Activated CD4-positive, CD25-positive, alpha-beta regulatory T cell treated with anti-CD3 and anti-CD28 coated beads, Interleukin-2, amount 50 U/mL, for 16 hours (primary cell): ENCODE measurements around the gene CSTPP1.
"Not testable (repeated sequence)": the region's sequence is repeated elsewhere in the genome, so short reads cannot be mapped to it uniquely, and the experiment has no call there.

ENCODE experiments used
- DNase-seq: peaks from one replicate; pipeline ENCODE4 v3.0.0-alpha.2; 2020; ENCODE audit warnings: low read depth, low spot score

Gene CSTPP1

DNA sequence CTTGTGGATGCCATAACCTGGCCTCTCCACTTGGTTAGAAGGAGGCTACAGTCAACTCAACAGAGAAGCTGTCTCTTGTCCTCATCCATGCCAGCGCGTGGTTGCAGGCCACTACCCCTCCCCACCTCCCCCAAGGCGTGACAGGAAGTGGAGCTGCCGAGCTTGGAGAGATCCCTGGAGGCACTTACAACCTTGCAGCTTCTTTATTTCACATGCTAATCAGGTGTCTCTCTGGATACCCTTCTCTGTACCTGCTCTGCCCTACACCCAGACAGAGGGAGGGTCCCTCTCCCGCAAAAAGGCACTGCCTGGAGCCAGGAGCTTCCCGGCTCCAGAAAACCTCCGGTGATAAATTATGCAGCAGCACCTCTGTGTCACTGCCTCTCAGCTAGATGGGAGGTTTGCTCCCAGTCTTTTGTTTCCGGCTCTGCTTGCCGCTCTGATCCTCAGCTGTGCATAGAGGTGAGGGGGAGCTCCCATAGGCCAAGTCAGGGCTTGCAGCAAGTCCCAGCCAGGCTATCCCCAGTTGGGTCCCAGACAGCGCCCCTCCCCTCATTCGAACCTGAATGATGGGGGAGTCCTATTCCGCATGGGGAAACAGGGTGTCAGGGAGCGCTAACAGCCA, 23.9 kb upstream of the CSTPP1 start:
- no peak for DNase-seq

DNA sequence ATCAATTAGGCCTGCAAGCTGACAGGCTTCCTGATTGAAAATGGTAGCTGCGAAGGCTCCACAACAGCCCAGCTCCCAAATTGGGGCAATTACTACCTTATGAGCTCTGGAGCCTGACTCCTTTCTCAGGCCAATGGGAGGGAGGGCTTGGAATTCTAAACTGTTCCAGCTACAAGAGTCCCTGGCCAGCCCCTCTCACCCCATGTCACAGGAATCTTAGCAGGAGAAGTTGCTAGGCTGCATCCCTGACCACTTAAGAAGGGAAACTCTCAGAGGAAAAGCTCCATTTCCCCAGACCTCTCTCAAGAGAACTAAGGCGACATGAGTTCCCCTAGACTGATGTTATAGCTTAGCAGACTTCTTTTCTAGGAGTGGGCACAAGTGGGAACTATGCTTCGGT, 23.1 kb upstream of the CSTPP1 start:
- no peak for DNase-seq

GRCh38 chr11:46914363-46914762, 22.2 kb upstream of the CSTPP1 start:
- DNase-seq, result no peak

- no peak for DNase-seq
Observed at GRCh38 chr11:46914910-46915309, 21.7 kb upstream of the CSTPP1 start.

DNA sequence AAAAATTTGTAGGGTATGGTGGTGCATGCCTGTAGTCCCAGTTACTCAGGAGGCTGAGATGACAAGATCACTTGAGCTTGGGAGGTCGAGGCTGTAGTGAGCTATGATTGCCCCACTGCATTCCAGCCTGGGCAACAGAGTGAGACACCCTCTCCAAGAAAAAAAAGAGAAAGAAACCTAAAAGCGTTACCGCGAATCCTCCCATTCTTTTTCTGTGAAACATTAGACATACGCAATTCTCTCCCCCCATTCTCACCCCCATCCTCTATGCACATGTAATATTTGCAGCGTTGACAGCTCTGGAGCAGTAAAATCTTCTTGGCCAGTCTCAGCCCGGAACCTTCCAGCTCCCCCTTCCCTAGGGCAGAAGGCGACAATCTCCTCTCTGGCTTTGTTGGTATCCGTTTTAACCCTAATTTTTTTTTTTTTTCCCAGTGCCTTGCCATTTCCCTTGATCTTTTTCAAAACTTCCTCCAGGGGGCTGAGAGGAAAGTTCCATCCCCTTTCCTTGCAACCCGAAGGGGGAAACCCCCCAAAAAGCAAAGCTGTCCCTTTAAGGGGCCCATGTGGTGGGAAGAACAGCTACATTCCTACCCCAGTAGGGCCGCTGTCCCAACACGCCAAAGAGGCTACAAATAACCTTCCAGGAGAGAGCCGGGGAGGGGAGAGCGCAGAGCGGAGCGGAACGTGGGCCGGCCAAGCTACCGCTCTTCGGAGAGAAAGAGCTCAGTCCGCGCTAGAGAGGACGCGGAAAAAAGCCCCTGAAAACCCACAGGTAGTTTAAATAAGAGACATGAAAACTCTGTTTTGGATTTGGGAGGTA, 20.1 kb upstream of the CSTPP1 start:
- no peak for DNase-seq

DNA sequence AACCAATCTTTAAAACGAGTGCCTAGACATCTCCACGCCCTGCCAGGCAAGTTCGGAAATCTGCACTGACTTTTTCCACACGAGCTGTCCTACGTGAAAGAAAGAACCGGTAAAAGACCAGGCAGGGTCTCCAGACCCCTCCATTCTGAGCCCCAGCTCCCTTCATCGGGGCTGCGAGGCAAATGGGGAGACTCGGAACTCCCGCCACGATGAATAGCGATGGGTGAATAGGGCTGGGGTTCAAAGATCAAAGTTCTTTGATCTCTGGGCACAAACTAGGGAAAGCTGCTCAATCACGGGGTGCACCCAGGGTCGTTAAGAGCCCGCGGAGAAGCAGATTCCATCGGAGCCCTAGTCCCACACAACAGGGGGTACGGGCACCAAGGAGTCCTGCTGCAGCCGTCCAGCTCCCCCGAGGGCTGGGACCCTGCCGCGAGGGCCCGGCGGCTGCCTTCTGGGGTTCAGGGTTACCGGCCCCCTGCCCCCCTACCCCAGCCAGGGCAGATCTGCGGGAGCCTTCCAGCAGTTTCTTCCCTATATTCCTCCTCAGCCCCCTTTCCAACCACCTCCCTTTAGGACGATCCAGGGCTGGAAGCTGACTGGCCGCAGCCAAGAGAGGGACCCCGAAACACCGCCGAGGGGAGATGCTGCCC, 19.3 kb upstream of the CSTPP1 start:
- no peak for DNase-seq

DNA sequence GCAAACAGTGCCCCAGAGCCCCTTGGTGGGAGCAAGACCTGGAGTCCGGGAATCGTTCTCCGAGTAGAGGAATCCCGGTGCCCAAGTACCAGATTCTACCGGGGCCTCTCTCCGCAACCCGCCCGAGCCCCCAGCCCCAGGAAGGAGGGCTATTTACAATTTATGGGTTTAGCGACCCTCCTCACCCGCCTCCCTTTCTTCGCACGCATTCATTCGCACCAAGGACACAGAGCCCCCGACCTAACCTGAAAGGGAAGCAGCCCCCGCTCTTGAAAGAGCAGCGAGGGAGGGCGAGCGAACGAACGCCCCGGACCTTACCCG, 18.8 kb upstream of the CSTPP1 start:
- DNase-seq, result no peak

DNA sequence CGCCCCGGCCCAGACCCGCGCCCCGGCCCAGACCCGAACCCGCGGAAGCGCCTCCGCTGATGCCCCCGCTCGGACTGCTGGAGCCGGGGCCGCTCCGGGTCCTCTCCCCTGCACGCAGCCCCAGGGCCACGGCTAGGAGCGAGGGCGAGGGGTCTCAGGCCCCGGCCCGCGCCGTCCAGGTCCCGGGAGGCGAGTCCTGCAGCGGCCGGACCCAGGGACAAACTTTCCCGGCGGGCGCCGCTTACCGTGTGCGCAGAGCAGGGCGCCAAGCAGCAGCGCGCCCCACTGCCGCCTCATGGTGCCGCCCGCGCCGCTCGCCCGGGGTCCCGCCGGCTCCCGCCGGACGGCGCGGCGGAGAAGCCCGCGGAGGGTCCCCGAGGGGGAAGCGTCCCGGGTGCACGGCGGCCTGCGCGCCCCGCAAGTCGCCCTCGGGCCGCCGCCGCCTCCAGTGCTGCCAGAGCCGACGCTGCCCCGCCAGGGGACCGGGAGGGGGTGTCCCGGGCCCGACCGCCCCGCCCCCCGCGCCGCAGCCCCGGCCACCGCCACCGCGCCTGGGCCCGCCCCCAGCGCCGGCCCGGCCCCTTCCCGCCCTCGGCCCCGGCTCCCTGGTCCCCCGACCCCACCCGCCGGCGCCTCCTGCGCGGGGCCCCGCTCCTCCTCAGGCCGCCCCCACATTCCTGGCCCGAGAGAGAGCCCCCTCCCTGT, 18.3 kb upstream of the CSTPP1 start, which contains the start of gene LRP4:
Gene LRP4 (minus strand): TSS at position 468 of the 705 bp plus-strand sequence. CDS start 171 bp downstream, at position 297.
- no peak for DNase-seq

DNA sequence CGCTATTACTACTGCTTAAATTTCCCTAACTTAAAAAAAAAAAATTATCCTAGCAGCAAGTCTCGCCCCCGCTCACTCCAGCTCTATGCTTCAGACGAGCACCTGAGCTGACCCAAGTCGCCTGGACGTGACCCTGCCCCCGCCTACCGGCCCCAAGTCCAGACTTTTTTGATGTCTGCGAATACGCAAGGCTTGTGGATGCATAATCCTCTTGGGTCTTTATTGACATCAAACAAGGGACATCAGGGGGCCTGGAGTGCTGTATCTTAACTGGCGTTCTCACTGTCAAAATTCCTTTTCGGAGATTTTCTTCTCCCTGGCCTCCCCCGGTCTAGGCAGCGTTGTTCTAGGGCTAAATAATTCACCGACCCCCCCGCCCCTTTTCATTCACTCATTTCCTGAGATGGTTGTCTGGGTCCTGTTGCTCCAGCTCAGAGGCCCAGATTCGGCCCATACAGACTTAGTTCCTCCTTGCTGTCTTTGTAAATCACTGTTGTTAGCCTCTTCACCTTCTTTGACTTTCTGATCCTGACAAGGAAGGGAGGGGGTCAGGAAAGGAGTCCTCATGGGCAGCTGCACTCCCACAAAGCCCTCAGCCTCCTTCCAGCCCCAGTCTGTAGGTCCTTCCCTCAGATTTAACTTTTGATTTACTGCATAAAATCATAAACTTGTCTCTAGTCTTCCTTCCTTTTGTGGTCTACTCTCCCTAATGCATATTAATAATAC, 17.6 kb upstream of the CSTPP1 start:
- no peak for DNase-seq

DNA sequence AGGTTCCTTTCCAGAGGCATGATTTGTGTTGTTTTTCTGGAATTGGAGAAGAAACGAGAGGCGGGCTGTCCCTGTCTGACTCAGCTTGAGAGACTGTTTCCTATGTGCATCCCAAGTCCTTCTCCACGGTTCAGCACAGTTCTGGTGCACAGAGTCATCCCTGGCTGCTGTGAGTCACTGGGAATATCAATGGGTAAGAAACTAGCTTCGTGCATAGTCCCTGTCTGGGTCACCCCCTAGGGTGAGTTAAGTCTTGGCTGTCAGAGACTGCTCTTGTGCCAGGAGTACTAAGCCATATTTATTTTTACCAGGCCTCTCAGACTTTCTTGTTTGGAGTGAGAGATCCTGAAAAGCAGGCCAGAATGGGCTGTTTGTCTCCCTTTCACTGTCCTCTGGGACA, 15.8 kb upstream of the CSTPP1 start:
- no peak for DNase-seq

GRCh38 chr11:46927928-46928327, 8.6 kb upstream of the CSTPP1 start:
- not testable (repeated sequence) for DNase-seq

GRCh38 chr11:46928701-46929100, 7.9 kb upstream of the CSTPP1 start:
- DNase-seq, result not testable (repeated sequence)

DNA sequence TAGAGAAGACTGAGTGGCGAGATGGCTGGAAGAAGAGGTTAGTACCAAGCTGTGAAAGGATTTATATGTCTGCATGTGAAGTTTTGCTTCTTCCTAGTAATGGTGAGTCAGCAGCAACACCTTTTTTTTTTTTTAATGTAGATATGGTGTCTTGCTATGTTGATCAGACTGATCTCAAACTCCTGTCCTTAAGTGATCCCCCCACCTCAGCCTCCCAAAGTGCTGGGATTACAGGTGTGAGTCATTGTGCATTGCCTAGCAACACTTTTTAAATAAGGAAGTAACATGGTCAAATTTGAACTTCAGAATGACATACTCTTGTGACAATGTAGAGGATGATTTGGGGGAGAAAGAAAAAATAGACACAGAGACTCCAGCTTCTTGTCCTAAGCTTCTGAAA, 6.5 kb upstream of the CSTPP1 start:
- no peak for DNase-seq

DNA sequence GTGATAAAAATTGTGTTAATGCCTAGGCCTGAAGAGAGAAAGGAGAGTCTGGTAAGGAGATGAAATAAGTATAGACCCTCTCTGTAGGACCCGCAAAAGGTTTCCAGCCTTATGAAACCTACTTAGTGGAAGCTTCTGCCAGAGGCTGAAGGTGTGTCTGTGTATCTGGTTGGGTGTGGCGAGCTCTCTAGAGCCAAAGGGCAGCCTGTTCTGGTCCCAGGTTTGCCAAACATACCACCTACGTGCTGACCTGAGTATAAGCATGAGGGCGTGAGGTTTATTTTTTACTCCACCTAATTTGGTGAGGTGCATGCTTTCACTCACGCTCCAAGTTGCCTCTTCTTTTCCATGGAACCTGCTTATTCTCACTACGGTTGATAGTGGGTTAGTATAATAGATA, 5.6 kb downstream of the CSTPP1 start:
- no peak for DNase-seq

GRCh38 chr11:46944356-46945075, 8.0 kb downstream of the CSTPP1 start:
- no peak for DNase-seq

DNA sequence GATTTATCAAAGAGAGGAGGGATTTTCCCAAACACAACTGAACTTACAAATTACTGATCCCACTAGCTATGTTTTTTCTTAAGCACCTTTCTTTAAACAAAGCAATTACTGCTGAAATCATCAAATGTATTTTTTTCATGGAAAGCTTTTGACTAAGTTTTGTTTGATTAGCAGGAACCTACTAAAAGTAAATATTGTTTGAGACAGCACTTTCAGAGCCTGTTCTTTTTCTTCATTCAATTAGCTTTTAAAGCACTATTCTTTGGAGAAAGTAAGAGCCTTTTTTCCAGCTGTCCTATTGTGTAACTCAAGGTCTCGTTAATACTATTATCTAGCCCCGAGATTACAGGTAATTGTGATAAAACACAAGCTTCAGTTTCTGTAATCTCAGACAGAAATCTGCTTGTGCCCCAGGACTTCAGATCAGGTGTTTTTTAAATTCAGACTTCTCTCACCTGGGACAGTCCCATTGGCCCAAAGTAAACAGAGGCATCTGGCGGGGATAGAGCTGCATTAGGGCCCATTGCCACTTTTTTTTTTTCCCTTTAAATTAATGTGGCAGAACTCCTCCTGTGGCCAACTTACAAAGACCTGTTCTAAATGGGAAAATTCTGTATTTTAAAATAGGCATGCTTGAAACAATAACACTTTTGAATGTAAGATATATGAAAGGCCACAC, 11.0 kb downstream of the CSTPP1 start:
- no peak for DNase-seq

DNA sequence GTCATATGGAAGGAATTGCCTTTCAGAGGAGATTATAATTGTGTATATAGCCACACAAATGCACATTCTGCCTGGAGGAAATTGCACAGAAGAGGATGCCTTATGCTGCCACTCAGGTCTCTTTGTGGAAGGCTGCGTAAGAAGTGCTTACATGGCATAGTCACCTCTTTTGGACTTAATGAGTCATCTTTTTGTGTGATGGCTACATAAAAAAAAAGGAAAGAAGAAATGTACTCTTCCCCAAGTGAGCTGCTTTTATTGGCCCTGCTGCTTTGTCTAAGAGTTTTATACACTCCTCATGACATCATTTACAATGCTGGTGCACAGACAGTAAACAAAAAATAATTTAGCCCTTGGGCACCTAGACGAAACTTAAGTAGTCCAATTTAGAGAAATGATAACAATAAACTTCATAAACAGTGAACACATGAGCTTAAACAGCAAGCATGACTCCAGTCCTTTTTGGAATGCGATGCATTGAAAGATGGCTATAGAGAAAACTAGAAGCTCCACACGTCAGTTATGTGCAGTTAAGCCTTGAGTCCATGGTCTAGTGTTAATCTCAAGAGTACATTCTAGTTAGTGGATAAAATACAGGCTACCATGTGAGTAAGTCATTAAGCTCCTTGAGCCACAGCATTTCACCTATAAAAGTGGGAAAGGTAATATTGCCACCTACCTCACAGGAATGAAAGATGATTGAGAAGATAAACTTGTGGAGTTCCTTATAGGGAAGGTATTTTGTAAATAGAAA, 12.0 kb downstream of the CSTPP1 start:
- no peak for DNase-seq

- no peak for DNase-seq
Observed at GRCh38 chr11:46949297-46949696, 12.7 kb downstream of the CSTPP1 start.

DNA sequence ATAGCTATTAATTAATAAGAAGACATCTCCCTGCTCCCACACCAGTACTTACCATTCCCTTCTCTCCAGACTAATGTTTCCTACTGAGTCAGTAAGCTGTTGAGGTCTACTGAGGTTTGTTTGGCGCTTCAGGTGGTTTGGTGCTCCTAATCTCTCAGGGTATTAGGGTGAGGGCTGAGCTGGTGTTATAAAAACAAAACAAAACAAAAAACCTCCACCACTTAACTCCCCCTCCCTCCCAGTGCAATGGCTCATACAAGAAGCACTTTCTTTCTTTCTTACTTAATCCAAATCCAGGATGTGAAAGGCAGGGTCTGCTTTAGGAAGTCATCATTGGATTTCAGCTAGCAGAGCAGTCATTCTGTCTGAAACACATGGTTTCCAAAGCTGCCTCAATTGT, 15.3 kb downstream of the CSTPP1 start:
- no peak for DNase-seq

- no peak for DNase-seq
Observed at GRCh38 chr11:46952553-46952952, 16.0 kb downstream of the CSTPP1 start.
